ENCODE results near the gene AUH. TPM values are rescaled to one million over a fixed set of nuclear protein-coding genes. Genes with fewer than 3 reads are reported as not detected.

AUH gene
- total RNA-seq, 1 donor from 2014 or later, result 24.9 TPM

DNA sequence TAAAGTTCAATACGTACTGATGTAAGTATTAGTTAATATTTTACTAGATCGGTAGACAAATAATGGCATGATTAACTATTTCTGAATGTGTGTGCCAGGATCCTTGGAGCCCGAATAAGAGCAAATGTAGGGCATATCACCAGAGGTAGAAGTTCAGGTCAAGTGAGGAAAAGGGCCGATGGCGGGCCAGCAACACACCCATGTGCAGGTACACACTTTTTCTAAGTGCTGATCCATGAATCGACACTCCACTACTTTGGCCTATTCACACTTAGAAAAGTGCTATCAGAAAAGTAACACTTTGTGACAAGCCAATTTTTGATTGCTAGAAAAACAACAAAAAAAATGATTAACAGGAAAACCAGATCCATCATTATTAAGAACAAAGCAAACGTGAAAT lies 150.3 kb downstream of the AUH start:
- H3K27ac Mint-ChIP-seq, result no peak overlapping the region
- no peak overlapping the region for H3K4me3 Mint-ChIP-seq (ENCODE audit: low read depth)
- DNase-seq (ENCODE audit: low spot score, unreplicated experiment), result no peak
- peaks cover 16% of the 10 kb centered on the region for H3K4me1 Mint-ChIP-seq (ENCODE audit: low read depth)
- H3K36me3 Mint-ChIP-seq (ENCODE audit: insufficient read depth), result peaks cover 5% of the 10 kb centered on the region
- H3K27me3 Mint-ChIP-seq, result no peaks in the 10 kb centered on the region
- H3K9me3 Mint-ChIP-seq (ENCODE audit: low read depth), result peaks cover 2% of the 10 kb centered on the region
- TF ChIP-seq, protein P1, sequence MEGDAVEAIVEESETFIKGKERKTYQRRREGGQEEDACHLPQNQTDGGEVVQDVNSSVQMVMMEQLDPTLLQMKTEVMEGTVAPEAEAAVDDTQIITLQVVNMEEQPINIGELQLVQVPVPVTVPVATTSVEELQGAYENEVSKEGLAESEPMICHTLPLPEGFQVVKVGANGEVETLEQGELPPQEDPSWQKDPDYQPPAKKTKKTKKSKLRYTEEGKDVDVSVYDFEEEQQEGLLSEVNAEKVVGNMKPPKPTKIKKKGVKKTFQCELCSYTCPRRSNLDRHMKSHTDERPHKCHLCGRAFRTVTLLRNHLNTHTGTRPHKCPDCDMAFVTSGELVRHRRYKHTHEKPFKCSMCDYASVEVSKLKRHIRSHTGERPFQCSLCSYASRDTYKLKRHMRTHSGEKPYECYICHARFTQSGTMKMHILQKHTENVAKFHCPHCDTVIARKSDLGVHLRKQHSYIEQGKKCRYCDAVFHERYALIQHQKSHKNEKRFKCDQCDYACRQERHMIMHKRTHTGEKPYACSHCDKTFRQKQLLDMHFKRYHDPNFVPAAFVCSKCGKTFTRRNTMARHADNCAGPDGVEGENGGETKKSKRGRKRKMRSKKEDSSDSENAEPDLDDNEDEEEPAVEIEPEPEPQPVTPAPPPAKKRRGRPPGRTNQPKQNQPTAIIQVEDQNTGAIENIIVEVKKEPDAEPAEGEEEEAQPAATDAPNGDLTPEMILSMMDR (IDR thresholded peaks at IDR 0.05; ENCODE audit: unreplicated experiment), result no peak

DNA sequence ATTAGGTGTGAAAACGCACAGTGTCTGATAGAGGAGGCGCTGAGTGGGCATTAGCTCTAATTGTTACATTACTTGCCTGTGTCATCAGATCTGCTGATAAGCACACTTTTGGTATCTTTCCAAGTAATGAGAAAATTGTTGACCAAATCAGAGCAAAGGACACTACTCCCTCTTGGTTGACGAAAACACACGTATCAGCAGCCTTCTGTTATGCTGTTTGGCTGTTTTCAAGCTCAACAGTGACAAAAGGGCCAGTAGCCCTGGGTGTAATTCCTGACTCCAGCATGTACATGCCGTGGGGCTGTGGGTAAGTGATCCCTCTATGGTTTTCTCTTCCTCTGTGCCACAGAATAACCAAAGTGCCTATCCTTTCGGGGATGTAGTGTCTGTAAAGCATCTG lies 151.4 kb downstream of the AUH start:
- H3K4me3 Mint-ChIP-seq (ENCODE audit: low read depth), result no peak overlapping the region
- peaks cover 7% of the 10 kb centered on the region for H3K36me3 Mint-ChIP-seq (ENCODE audit: insufficient read depth)
- no peak overlapping the region for H3K27ac Mint-ChIP-seq
- H3K4me1 Mint-ChIP-seq (ENCODE audit: low read depth), result peaks cover 16% of the 10 kb centered on the region
- TF ChIP-seq, protein P1 (IDR thresholded peaks at IDR 0.05; ENCODE audit: unreplicated experiment), result no peak
- H3K27me3 Mint-ChIP-seq, result no peaks in the 10 kb centered on the region
- no peak for DNase-seq (ENCODE audit: low spot score, unreplicated experiment)
- peaks cover 8% of the 10 kb centered on the region for H3K9me3 Mint-ChIP-seq (ENCODE audit: low read depth)

GRCh38 chr9:91208837-91209236 lies 152.9 kb downstream of the AUH start:
- Mint-ChIP-seq H3K4me3 (ENCODE audit: low read depth) (no peak overlapping the region), H3K4me1 (ENCODE audit: low read depth) (peaks cover 16% of the 10 kb centered on the region), H3K27ac (peak overlapping the region; percentile 29), H3K36me3 (ENCODE audit: insufficient read depth) (peaks cover 7% of the 10 kb centered on the region), H3K9me3 (ENCODE audit: low read depth) (peaks cover 16% of the 10 kb centered on the region), H3K27me3 (no peaks in the 10 kb centered on the region)
- no peak for DNase-seq (ENCODE audit: low spot score, unreplicated experiment)
- TF ChIP-seq, protein P1 (IDR thresholded peaks at IDR 0.05; ENCODE audit: unreplicated experiment), result no peak

GRCh38 chr9:91208419-91208745 lies 153.3 kb downstream of the AUH start:
- DNase-seq (ENCODE audit: low spot score, unreplicated experiment), result no peak
- Mint-ChIP-seq H3K9me3 (ENCODE audit: low read depth) (peaks cover 17% of the 10 kb centered on the region), H3K36me3 (ENCODE audit: insufficient read depth) (peaks cover 7% of the 10 kb centered on the region), H3K27me3 (no peaks in the 10 kb centered on the region), H3K27ac (no peak overlapping the region), H3K4me3 (ENCODE audit: low read depth) (no peak overlapping the region), H3K4me1 (ENCODE audit: low read depth) (peaks cover 16% of the 10 kb centered on the region)
- TF ChIP-seq, protein P1 (IDR thresholded peaks at IDR 0.05; ENCODE audit: unreplicated experiment), result no peak

DNA sequence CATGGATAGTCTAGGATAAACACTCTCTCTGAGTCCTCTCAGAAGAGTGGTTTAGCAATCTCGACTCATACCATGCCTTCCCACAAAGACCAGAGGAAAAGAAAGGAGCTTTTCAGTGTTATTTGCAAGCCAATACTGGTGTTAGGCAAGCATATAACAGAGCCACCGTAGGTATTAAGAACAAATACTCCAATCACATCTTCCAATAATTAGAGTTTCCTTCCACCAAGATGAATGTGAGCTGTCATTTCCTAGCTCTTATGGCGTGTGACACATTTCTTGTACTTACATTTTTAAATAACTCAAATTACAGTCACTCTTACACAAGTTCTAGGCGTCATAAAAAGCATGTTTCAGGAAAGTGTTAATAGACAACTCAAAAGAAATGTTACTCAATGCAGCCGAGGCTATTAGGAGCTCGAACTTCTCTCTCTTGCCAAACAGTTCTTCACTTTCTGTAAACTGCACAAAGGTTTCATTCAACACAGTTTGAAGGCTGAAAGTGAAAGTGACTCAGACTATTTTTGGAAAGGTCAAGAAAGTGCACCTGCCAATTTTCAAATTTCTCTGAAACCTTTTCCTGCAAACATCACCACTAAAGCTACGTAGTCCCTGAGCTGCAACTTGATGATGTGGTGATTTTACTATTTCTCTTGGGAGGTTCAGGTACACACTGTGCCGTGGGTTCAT lies 153.8 kb downstream of the AUH start:
- TF ChIP-seq, protein P1 (IDR thresholded peaks at IDR 0.05; ENCODE audit: unreplicated experiment), result no peak
- no peak overlapping the region for H3K4me3 Mint-ChIP-seq (ENCODE audit: low read depth)
- peaks cover 22% of the 10 kb centered on the region for H3K9me3 Mint-ChIP-seq (ENCODE audit: low read depth)
- peaks cover 16% of the 10 kb centered on the region for H3K4me1 Mint-ChIP-seq (ENCODE audit: low read depth)
- no peaks in the 10 kb centered on the region for H3K27me3 Mint-ChIP-seq
- H3K36me3 Mint-ChIP-seq (ENCODE audit: insufficient read depth), result peaks cover 10% of the 10 kb centered on the region
- DNase-seq (ENCODE audit: low spot score, unreplicated experiment), result no peak
- no peak overlapping the region for H3K27ac Mint-ChIP-seq

Data from progenitor cell of endocrine pancreas (in vitro differentiated cells).